ENCODE data around the gene LGALS4.

LGALS4 gene

DNA sequence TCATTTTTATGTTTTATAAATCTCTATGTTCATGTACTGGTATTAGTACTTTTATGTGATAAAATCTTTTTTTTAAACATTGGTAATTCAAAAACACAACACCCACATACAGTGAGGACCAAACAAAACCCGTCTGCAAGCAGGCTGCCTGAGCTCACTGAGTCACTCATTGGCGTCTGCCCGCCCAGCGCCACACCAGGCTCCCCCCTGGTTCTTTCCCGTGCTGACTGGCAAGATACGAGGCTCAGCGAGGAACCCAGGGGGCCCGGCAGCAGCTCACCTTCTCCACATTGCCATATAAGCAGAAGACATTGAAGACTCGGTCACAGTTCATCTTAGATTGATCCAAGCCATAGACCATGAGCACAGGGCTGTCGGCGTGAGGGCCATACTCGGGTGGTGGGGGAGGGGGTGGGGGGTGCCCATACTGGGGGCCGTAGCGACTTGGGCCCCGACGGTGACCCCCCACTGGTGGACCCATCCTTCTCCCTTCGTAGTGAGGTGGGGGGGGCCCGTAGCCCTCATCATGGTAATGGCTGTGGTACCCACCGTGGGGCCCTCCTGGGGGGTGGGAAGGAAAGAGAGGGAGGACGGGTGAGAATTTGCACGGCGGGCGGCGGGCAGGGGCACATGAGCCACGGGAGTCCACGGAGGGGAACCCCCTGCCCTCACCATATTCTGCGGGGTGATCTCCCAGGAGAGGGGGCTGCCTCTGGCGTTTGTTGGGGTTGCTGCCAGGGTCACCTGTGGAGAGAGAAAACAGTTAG lies 27.3 kb upstream of the LGALS4 start:
- TF ChIP-seq CTCF (IDR thresholded peaks at IDR 0.05; ENCODE audit: low read depth, low read length, missing control alignments), result no peak
- in situ Hi-C loops (cut with HindIII; ENCODE audit: low pct_ligation_motif_present, low sequenced_read_pairs), result no loop called here
- H3K27me3 ChIP-seq (replicated peaks), result no peaks in the 10 kb centered on the region
- no peak overlapping the region for H3K4me3 ChIP-seq (ENCODE audit: low read depth, low read length)
- no peak overlapping the region for H3K27ac ChIP-seq
- DNase-seq, result no peak
- peaks cover 92% of the 10 kb centered on the region for H3K36me3 ChIP-seq (replicated peaks)

DNA sequence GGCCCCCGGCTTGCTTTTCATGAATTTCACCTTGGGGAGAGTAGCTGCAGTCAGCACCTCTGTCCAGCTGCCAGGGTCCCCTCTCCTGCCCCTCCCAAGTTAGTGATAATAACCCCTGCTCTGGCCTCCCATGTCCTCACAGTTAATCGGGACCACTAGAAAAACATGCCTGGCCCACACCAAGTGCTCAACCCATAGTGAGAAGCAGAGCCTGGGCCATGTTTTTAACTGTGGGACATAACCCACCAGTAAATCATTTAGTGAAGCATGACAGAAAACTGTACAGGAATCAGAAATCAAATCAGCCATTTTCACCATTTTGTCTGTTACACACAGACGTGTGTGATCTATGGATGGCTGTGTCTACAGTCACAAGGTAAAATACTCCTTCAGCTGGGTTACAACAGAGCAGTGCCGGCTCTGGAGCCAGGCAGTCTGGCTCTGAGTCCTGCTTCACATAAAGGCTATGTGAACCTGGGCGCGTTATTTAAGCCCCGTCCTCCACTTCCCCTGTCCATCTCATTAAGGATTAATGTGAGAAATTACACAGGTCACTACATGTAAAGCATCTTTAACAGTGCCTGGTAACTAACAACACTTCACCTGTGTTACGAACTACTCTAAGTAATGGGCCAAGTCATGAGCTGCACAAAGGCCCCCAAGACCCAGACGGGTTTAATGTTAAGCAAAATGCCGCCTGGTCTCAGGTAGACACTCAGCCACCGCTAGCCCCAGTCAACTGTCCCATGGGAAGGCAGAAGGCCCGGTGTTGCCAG lies 26.4 kb upstream of the LGALS4 start:
- H3K27me3 ChIP-seq (replicated peaks), result no peaks in the 10 kb centered on the region
- in situ Hi-C loops (cut with HindIII; ENCODE audit: low pct_ligation_motif_present, low sequenced_read_pairs), result no loop called here
- TF ChIP-seq CTCF (IDR thresholded peaks at IDR 0.05; ENCODE audit: low read depth, low read length, missing control alignments), result no peak
- H3K4me3 ChIP-seq (ENCODE audit: low read depth, low read length), result no peak overlapping the region
- no peak for DNase-seq
- H3K36me3 ChIP-seq (replicated peaks), result peaks cover 84% of the 10 kb centered on the region
- no peak overlapping the region for H3K27ac ChIP-seq

DNA sequence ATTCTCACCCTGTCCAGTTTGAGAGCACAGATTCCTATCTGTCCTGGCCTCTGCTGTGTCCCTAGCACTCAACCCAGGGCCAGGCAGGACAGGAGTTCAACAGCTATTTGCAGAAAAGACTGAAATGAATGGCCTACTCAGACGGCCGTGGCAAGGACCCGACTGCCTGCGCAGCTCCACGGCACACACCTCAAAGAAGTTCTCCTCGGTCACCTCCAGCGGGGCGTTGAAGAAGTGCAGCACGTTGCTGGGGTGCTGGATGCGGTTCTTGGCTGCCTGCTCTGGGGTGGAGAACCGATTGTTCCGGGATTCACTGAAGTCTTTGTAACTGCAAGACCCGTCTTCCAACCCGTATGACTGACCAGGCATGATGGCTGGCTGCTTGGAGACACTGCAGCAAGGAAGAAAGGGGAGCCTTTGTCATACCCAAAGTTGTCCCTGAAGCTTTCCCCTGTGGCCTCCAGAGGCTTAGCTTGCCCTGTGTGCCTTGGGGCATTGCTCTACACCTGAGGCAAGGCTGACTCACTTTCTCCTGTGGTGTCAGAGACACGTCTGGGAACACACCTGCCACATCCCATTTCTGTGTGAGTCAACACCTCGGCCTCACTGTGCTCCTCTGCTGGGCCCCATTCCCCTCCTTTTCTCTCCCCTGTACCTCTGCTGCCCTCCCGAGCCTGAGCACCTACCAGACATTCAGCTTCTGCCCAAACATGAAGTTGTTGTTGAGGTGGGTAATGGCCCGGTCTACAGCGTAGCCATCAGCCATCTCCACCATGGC lies 25.7 kb upstream of the LGALS4 start:
- no peak overlapping the region for H3K4me3 ChIP-seq (ENCODE audit: low read depth, low read length)
- in situ Hi-C loops (cut with HindIII; ENCODE audit: low pct_ligation_motif_present, low sequenced_read_pairs), result no loop called here
- DNase-seq, result no peak
- no peak overlapping the region for H3K27ac ChIP-seq
- peaks cover 77% of the 10 kb centered on the region for H3K36me3 ChIP-seq (replicated peaks)
- TF ChIP-seq CTCF (IDR thresholded peaks at IDR 0.05; ENCODE audit: low read depth, low read length, missing control alignments), result peak; percentile 9
- no peaks in the 10 kb centered on the region for H3K27me3 ChIP-seq (replicated peaks)

DNA sequence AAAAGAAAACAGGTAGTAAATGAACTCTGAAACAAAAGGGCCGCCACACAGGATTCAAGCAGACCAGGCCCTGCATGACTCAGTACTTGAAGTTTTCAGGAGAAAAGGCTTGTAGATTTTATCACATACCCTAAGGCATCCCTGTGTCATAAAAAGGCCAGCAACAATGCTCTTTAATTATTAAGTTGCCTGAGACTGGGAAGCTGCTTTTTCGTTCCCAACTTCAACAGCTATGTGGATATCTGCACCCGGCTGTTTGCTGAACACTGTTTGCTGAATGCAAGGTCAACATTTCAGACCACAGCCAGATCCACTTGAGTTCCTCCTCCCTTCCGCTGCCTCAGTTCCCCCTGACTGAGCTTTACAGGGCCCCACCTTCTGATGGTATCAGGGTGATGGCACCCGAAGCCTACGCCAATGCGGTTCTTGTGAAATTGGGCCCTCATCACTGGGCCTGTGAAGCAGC lies 24.9 kb upstream of the LGALS4 start:
- no peak for DNase-seq
- H3K36me3 ChIP-seq (replicated peaks), result peaks cover 70% of the 10 kb centered on the region

More for the DNA sequence above, 24.9 kb upstream of the LGALS4 start:
- Histone ChIP-seq H3K4me3 (ENCODE audit: low read depth, low read length) (no peak overlapping the region), H3K27me3 (replicated peaks) (no peaks in the 10 kb centered on the region), H3K27ac (no peak overlapping the region)
- in situ Hi-C loops (cut with HindIII; ENCODE audit: low pct_ligation_motif_present, low sequenced_read_pairs), result no loop called here
- TF ChIP-seq CTCF (IDR thresholded peaks at IDR 0.05; ENCODE audit: low read depth, low read length, missing control alignments), result no peak
